GM12874 (cell line): ENCODE results near the gene DYSF.

Experiments used
- CTCF ChIP-seq: IDR thresholded peaks from 2 replicates; pipeline ENCODE4 v1.5.1; 2011; ENCODE audit warnings: low read depth, mild to moderate bottlenecking, control low read depth, low read length, moderate library complexity; ENCODE audit not compliant: insufficient read depth

The DYSF gene

GRCh38 chr2:71570951-71571460 is 117.6 kb downstream of the DYSF start:
- TF ChIP-seq CTCF = no peak

GRCh38 chr2:71571945-71572344 is 118.6 kb downstream of the DYSF start:
- TF ChIP-seq CTCF = no peak

GRCh38 chr2:71575966-71576365 is 122.6 kb downstream of the DYSF start:
- no peak for TF ChIP-seq CTCF

- TF ChIP-seq CTCF = no peak
Measured at GRCh38 chr2:71576541-71576940, 123.2 kb downstream of the DYSF start.

GRCh38 chr2:71577209-71577608 is 123.8 kb downstream of the DYSF start:
- no peak for TF ChIP-seq CTCF

GRCh38 chr2:71578767-71579342 is 125.5 kb downstream of the DYSF start:
- no peak for TF ChIP-seq CTCF

GRCh38 chr2:71581026-71581425 is 127.7 kb downstream of the DYSF start:
- TF ChIP-seq CTCF = no peak
